Inflammatory macrophage (primary cell): Measurements from ENCODE around the gene OR2L5.
A peak's percentile ranks its signal among the peaks of the same experiment; 100 is the strongest.

Experiments
- DNase-seq, 2 donors: peaks; one replicate each; pipeline ENCODE4 v3.0.0-alpha.2; 2020 to 2022
- total RNA-seq, 18 experiments: gene quantifications; one replicate each; lab custom pipeline; 2026; ENCODE audit warnings: mixed read lengths in 6 of 18, inconsistent platforms in 2 of 18; lab: John Stamatoyannopoulos, UW

The OR2L5 gene, protein sequence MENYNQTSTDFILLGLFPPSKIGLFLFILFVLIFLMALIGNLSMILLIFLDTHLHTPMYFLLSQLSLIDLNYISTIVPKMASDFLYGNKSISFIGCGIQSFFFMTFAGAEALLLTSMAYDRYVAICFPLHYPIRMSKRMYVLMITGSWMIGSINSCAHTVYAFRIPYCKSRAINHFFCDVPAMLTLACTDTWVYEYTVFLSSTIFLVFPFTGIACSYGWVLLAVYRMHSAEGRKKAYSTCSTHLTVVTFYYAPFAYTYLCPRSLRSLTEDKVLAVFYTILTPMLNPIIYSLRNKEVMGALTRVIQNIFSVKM
- 0 to 0.06 (median 0) reads per million in 18 experiments for total RNA-seq

DNA sequence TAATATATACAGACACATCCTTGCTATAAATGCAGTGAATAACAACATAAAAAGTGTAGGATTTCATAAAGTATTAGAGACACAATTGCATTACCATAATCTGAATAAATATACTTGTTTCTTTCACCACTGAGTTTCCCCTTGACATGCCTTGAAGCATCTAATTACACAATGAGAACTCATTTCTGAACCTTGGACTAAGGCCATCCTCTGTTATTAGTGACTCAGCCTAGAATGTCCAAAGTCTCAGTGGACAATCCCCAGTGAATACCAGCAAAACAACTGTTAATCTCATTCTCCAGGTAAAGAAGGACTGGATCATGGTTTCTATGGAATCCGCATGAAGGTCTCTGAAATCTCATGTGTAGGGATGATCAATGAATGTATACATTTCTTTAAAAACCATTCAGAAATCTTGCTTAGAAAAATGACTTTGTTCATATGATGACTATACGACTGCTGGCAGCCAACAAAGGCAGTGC lies at the start of gene OR2L5:
Gene OR2L5, plus strand, starts transcription at position 432 of the 482 bp plus-strand sequence. CDS start 8,288 bp downstream, outside the sequence.
- DNase-seq, result no peak

DNA sequence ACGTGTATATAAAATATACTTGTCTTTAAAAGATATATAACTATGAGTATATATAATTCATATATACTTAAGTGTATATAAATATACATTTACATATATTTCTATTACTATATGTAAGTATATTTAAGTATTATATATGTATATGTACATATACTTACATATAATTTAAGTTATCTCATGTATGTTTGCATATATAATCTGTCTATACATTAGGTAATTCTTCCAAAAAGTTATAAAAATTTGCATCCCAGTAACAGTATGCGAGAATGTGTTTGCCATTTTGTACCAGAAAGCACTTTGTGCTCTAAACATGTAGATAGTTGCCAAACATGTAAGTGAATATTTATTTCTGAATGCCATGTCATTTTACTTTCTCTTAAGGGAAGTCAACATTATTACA lies 48.5 kb upstream of the OR2L5 start, which contains the start of gene OR2AK2:
Gene OR2AK2, plus strand, starts transcription at position 301 of the 400 bp plus-strand sequence. CDS start 144 bp downstream, outside the sequence.
- no peak for DNase-seq

DNA sequence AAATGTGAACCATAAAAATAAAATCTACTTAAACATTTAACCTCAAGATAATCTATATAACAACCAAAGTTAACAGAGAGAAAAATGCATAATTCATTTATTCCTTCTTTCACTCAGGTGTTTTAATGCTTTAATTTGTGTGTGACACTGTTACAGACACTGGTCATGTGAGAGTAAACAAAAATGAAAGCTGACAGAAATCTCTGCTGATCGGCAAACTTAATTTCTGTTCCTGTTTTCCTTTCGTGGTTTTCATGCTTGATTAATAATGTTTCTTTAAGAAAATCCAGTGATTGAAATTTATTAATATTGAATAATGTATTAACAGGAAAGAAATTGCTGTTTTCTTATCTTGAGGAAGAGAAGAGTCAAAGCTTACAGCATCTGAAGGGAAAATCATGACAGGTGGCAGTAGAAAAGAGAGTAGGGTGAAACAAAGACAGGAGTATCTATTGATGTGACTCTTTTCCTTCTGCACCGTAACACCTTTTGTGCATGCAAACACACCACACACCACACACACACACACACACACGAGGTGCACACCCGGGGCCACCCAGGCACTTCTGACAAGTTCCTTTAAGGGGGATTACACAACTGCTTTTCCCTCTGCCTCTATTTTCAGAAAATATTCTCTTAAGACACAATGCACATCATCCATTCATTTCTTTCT lies 46.8 kb upstream of the OR2L5 start:
- DNase-seq, result peak; percentile 10 to 16

DNA sequence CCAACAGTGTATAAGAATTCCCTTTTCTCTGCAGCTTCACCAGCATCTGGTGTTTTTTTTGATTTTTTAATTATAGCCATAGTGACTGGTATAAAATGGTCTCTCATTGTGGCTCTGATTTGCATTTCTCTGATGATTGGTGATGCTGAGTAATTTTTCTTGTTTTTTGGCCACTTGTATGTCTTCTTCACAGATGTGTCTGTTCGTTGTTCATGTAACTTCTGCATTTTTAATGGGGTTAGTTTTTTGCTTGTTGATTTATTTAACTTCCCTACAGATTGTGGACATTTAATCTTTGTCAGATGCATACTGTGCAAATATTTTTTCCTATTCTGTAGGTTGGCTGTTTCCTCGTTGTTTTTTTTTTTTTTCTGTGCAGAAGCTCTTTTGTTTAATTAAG lies 20.5 kb upstream of the OR2L5 start:
- no peak for DNase-seq

DNA sequence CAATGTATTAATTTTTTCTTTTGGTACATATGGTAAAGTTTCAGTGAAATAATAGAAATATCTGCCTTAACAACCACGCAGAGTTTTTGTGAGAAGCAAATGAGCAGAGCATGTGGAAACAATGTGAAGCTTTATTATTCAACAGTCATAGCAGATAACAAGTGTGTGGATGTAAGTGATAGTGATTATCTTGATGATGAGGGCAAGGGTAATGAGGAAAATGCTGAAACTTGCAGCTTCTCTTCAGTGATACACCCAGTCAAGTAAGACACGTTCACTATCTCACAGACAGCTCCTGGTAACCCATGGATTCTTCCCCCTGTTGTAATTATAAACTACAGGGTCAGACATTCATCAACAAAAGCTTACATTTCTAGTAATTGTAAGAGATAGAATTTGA lies 14.6 kb upstream of the OR2L5 start:
- DNase-seq, result no peak

DNA sequence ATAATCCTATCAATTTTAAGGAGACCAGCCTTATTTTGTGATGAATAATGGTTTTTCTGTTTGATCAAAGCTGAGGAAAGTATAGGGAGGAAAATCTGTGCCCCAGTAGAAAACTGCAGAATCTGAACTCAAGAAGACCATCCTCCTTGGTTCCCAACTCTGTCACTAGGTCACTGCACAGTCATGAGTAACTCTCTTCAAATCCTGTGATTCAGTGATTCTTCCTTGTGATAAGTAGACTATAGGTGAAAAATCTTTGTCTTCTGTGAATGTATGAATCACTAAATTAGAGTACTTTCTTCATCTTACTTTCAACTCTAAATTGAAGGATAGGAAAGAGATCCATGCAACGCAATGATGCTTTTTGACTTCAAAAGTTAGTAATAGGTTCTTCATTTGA lies 13.3 kb upstream of the OR2L5 start:
- DNase-seq, result no peak

DNA sequence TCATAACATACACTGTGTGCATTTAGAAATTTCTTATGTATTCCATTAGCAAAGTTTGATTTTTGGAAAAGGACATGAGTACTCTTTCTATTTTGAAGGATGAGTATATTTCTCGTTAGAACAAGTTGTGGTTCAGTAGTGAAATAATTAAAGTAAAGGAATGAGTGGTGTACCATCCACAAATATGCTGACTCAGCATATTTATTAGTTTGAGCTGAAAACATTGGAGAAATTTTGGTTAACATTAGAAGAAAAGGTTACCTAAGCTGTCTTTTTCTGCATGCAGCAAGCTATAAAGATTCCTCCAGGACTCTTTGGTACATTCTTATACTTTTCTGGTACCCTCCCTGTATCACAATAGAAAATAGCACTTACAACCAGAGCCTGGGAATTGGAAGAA lies 5.7 kb upstream of the OR2L5 start:
- DNase-seq, result no peak

DNA sequence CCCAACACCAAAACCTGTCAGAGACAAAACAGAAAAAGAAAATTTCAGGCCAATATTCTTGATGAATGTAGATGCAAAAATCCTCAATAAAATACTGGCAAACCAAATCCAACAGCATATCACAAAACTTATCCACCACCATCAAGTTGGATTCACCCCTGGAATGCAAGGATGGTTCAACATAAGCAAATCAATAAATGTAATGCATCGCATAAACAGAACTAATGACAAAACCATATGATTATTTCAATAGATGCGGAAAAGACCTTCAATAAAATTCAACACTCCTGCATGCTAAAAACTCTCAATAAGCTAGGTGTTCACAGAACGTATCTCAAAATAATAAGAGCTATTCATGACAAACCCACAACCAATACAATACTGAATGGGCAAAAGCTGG lies 3.8 kb upstream of the OR2L5 start:
- DNase-seq, result no peak

DNA sequence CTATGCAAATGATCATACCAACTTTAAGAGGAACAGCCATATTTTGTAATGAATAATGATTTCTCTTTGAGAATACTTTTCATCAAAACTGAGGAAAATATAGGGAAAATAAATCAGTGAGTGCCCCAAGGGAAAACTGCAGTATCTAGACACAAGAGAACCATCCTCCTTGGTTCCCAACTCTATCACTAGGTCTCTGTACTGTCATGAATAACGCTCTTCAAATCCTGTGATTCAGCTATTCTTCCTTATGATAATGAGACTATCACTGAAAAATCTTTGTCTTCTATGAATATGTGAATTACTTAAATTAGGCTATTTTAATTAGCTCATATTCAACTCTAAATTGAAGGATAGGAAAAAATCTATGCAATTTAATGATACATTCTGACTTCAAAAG lies 2.3 kb downstream of the OR2L5 start:
- DNase-seq, result no peak

DNA sequence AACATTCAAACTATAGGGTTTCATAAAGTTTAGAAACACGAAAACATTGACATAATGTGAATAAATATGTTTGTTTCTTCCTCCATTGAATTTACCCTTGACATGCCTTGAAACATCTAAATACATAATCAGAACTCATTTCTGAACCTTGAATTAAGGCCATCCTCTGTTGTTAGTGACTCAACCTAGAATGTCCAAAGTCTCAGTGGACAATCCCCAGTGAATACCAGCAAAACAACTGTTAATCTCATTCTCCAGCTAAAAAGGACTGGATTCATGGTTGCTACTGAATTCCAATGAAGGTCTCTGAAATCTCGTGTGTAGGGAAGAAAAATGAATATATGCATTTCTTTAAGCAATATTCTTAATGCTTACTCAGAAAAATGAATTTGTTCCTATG lies 16.3 kb downstream of the OR2L5 start, which contains the start of gene OR2L2:
Gene OR2L2, plus strand, starts transcription at position 301 of the 400 bp plus-strand sequence. CDS start 8,198 bp downstream, outside the sequence.
- no peak for DNase-seq

DNA sequence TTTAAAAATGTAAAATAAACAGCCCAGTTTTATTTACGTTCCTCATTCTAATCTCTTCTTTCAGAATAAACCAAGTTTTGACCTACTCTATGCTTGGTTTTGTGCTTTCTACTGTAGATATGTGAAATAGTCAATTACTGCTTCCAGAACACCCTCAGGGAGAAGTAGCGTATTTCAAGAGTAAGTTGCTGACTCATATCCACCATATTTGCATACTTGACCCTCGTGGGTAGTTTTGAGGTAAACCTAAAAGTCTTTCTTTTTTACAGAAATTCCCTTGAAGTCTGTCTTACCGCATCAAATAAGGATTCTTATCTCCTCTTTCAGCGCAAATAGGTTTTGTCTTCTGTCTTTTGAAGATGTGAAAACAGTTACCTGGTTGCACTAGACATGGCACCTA lies 31.7 kb downstream of the OR2L5 start:
- DNase-seq, result no peak

DNA sequence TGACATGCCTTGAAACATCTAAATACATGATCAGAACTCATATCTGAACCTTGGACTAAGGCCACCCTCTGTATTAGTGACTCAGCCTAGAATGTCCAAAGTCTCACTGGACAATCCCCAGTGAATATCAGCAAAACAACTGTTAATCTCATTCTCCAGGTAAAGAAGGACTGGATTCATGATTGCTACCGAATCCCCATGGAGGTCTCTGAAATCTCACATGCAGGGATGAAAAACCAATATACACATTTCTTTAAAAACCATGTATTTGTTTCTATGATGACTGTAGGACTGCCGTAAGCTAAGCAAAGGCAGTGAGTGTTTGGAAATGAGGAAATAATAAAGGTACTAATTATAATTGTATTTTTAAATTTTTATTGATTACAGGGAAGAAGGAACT lies 33.1 kb downstream of the OR2L5 start, which contains the start of gene OR2L3:
Gene OR2L3, plus strand, starts transcription at position 301 of the 400 bp plus-strand sequence. CDS start 13,846 bp downstream, outside the sequence.
- no peak for DNase-seq

DNA sequence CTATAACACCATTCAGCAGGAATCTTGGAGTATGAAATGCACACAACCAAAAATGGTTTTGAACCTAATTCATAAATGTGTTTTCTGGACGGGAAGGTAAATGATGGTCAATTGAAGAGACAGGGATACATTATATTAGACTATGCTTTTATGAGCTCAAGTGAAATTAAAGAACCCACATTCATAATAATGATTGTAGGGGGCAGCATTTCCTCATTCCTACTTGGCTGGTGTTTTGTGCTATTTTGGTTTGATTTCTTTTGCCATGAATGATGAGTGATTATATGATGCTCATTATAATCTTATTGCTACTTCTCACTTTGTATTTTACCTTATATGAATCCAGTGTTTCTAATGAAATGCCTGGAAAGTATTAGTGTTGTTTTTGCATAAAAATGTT lies 33.5 kb downstream of the OR2L5 start:
- DNase-seq, result no peak

DNA sequence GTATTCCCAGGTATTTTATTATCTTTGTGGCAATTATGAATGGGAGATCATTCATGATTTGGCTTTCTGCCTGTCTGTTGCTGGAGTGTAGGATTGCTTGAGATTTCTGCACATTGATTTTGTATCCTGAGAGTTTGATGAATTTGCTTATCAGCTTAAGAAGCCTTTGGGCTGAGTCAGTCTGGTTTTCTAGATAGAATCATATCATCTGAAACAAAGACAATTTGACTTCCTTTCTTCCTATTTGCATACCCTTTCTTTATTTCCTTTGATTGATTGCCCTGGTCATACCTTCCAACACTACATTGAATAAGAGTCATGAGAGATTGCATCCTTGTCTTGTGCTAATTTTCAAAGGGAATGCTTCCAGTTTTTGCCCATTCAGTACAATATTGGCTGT lies 41.2 kb downstream of the OR2L5 start:
- DNase-seq, result no peak

DNA sequence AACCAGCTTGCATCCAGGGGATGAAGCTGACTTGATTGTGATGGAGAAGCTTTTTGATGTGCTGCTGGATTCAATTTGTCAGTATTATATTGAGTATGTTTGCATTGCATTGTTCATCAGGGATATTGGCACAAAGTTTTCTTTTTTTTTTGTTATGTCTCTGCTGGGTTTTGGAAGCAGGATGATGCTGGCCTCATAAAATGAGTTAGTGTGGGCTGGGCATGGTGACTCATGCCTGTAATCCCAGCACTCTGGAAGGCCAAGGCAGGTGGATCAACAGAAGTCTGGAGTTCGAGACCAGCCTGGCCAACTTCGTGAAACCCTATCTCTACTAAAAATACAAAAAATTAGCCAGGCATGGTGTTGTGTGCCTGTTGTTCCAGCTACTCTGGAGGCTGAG lies 41.8 kb downstream of the OR2L5 start:
- DNase-seq, result no peak

DNA sequence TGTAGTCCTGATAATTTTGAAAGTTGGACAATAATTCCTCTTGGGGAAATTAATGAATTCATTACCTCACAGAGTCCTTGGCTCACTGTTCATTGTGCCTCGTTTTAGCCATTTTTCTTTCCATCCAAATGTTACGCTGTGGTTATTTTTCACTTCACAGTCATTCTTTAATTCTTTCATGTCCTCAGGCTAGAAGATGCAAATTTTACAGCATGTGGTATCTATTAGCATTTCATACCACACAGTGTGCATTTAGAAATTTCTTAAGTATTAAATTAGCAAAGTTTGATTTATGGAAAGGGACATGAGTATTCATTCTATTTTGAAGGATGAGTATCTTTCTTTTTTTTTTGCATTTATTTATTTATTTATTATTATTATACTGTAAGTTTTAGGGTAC lies 51.6 kb downstream of the OR2L5 start:
- DNase-seq, result no peak

DNA sequence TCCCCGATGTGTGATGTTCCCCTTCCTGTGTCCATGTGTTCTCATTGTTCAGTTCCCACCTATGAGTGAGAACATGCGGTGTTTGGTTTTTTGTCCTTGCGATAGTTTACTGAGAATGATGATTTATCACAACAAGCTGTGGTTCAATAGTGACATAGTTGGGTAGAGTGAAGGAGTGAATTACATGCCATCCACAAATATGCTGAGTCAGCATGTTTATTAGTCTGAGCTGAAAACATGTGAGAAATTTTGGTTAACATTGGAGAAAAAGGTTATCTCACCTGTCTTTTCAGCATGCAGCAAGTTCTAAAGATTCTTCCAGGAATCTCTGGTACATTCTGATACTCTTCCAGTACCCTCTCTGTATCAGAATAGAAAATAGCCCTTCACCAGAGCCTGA lies 52.1 kb downstream of the OR2L5 start:
- no peak for DNase-seq
